Measurements from ENCODE around the gene SLC35G6. TPM values are rescaled to one million over a fixed set of nuclear protein-coding genes. Genes with fewer than 3 reads are reported as not detected.

Gene SLC35G6
- total RNA-seq, 2 donors from 2014 or later = 0.33 TPM; not detected in 1

DNA sequence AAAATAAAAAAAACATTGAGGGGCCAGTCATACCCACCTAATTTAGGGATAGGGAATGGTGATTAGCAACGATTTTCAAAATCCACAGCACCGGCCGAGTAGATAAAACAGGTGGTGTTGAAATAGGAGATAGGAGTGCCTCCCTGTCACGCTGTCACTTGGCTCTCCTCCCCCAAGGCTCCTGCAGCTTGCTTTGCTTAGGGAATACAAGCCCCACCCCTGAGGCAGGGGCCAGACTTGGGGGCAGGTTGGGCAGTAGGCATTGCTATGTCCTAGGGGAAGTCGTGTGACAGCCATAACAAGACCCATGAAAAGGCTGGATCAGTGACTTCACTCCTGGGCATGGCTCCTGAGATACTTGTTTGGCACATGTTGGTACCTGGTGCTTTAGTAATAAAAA lies 28.7 kb downstream of the SLC35G6 start:
- WGBS, 2 experiments (ENCODE audit: insufficient coverage in 1 of 2, insufficient read length in 1 of 2) = 94 to 100% methylated on average over 5 of the region's 5 CpGs
- Mint-ChIP-seq H3K36me3 (ENCODE audit: low read depth) (peaks cover 80% of the 10 kb centered on the region), H3K9me3 (no peaks in the 10 kb centered on the region), H3K27ac (no peak overlapping the region), H3K4me3 (no peak overlapping the region), H3K4me1 (no peaks in the 10 kb centered on the region), H3K27me3 (ENCODE audit: insufficient read depth) (no peaks in the 10 kb centered on the region)
- H3K27me3 ChIP-seq (ENCODE audit: control insufficient read depth, insufficient read depth, low read length, poor library complexity, severe bottlenecking) = no peaks in the 10 kb centered on the region
- no peaks in the 10 kb centered on the region for H3K9me3 ChIP-seq (ENCODE audit: control insufficient read depth, low read length)
- no peaks in the 10 kb centered on the region for H3K4me1 ChIP-seq (ENCODE audit: control insufficient read depth, insufficient read depth, low read length)
- no peak for DNase-seq
- peaks cover 87% of the 10 kb centered on the region for H3K36me3 ChIP-seq (ENCODE audit: control insufficient read depth, insufficient read depth, low read length)
- no peak for TF ChIP-seq CTCF (conservative IDR thresholded peaks at IDR 0.05)
- no peak overlapping the region for H3K4me3 ChIP-seq (ENCODE audit: low read length)
- no peak overlapping the region for H3K9ac ChIP-seq (ENCODE audit: extremely low read depth, low read length, poor library complexity, severe bottlenecking)
- H3K27ac ChIP-seq (ENCODE audit: low read depth, low read length) = no peak overlapping the region

DNA sequence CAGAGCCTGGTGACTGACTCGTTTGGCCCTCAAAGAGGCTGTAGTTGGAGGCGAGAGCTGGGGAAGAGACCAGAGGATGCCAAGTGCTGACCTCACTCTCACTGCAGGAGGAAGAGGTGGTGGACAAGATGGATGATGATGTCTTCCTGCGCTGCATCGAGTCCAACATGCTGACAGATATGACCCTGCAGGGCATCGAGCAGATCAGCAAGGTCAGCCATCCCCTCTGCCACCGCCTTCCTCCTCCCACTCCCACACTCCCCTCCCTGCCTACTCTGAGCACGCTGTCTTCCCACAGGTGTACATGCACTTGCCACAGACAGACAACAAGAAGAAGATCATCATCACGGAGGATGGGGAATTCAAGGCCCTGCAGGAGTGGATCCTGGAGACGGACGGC lies 29.9 kb downstream of the SLC35G6 start:
- Mint-ChIP-seq H3K36me3 (ENCODE audit: low read depth) (peaks cover 76% of the 10 kb centered on the region), H3K4me1 (no peaks in the 10 kb centered on the region), H3K9me3 (no peaks in the 10 kb centered on the region), H3K27ac (no peak overlapping the region), H3K27me3 (ENCODE audit: insufficient read depth) (no peaks in the 10 kb centered on the region), H3K4me3 (no peak overlapping the region)
- DNase-seq = no peak
- Histone ChIP-seq H3K4me1 (ENCODE audit: control insufficient read depth, insufficient read depth, low read length) (no peaks in the 10 kb centered on the region), H3K9me3 (ENCODE audit: control insufficient read depth, low read length) (no peaks in the 10 kb centered on the region), H3K27me3 (ENCODE audit: control insufficient read depth, insufficient read depth, low read length, poor library complexity, severe bottlenecking) (no peaks in the 10 kb centered on the region), H3K4me3 (ENCODE audit: low read length) (no peak overlapping the region), H3K9ac (ENCODE audit: extremely low read depth, low read length, poor library complexity, severe bottlenecking) (no peak overlapping the region), H3K36me3 (ENCODE audit: control insufficient read depth, insufficient read depth, low read length) (peaks cover 86% of the 10 kb centered on the region), H3K27ac (ENCODE audit: low read depth, low read length) (no peak overlapping the region)
- TF ChIP-seq CTCF (conservative IDR thresholded peaks at IDR 0.05) = no peak
- WGBS, 2 experiments (ENCODE audit: insufficient coverage in 1 of 2, insufficient read length in 1 of 2) = 91 to 95% methylated on average over 7 to 10 of the region's 10 CpGs

- no peak for TF ChIP-seq CTCF (conservative IDR thresholded peaks at IDR 0.05)
- H3K9me3 ChIP-seq (ENCODE audit: control insufficient read depth, low read length) = no peaks in the 10 kb centered on the region
- H3K27me3 ChIP-seq (ENCODE audit: control insufficient read depth, insufficient read depth, low read length, poor library complexity, severe bottlenecking) = no peaks in the 10 kb centered on the region
- no peak overlapping the region for H3K9ac ChIP-seq (ENCODE audit: extremely low read depth, low read length, poor library complexity, severe bottlenecking)
- no peaks in the 10 kb centered on the region for H3K4me1 ChIP-seq (ENCODE audit: control insufficient read depth, insufficient read depth, low read length)
- H3K4me3 ChIP-seq (ENCODE audit: low read length) = no peak overlapping the region
- Mint-ChIP-seq H3K27ac (no peak overlapping the region), H3K36me3 (ENCODE audit: low read depth) (peaks cover 73% of the 10 kb centered on the region), H3K4me3 (no peak overlapping the region), H3K9me3 (no peaks in the 10 kb centered on the region), H3K27me3 (ENCODE audit: insufficient read depth) (no peaks in the 10 kb centered on the region), H3K4me1 (no peaks in the 10 kb centered on the region)
- H3K27ac ChIP-seq (ENCODE audit: low read depth, low read length) = no peak overlapping the region
- WGBS, 2 experiments (ENCODE audit: insufficient coverage in 1 of 2, insufficient read length in 1 of 2) = 97% methylated on average over 14 to 15 of the region's 15 CpGs
- H3K36me3 ChIP-seq (ENCODE audit: control insufficient read depth, insufficient read depth, low read length) = peaks cover 80% of the 10 kb centered on the region
- DNase-seq = no peak
These were observed 30.9 kb downstream of the SLC35G6 start for GRCh38 chr17:7512105-7512504.
